ENCODE data around the gene ADAMTS19. TPM values are rescaled to one million over a fixed set of nuclear protein-coding genes. Genes with fewer than 3 reads are reported as not detected.

Gene ADAMTS19
- total RNA-seq, 2 donors from 2014 or later = 26.2 to 34.6 TPM

DNA sequence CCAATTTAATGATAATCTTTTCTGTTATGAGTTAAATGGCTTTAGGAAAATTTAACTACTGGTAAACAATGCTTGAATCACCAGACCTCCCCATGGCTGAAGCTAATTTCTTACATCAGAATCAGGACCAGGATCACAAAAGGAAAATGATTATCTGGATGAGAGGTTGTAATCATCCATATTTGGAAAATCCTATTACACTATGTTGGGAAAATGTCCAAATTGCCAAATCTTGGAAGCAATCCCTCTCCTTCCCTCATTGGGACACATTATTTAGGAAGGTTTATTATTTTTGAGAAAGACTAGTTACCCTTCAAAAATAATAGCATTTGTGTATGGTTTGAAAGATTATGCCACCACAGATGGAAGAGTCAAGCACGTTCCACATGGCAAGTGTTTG is 157.1 kb downstream of the ADAMTS19 start:
- Mint-ChIP-seq H3K36me3 (ENCODE audit: low read depth) (peaks cover 16% of the 10 kb centered on the region), H3K27me3 (ENCODE audit: insufficient read depth) (no peaks in the 10 kb centered on the region), H3K4me1 (peaks cover 10% of the 10 kb centered on the region), H3K9me3 (peaks cover 6% of the 10 kb centered on the region), H3K27ac (no peak overlapping the region), H3K4me3 (no peak overlapping the region)
- H3K9ac ChIP-seq (ENCODE audit: extremely low read depth, low read length, poor library complexity, severe bottlenecking) = no peak overlapping the region
- no peak overlapping the region for H3K4me3 ChIP-seq (ENCODE audit: low read length)
- H3K9me3 ChIP-seq (ENCODE audit: control insufficient read depth, low read length) = no peaks in the 10 kb centered on the region
- no peaks in the 10 kb centered on the region for H3K4me1 ChIP-seq (ENCODE audit: control insufficient read depth, insufficient read depth, low read length)
- H3K27me3 ChIP-seq (ENCODE audit: control insufficient read depth, insufficient read depth, low read length, poor library complexity, severe bottlenecking) = no peaks in the 10 kb centered on the region
- H3K27ac ChIP-seq (ENCODE audit: low read depth, low read length) = no peak overlapping the region
- H3K36me3 ChIP-seq (ENCODE audit: control insufficient read depth, insufficient read depth, low read length) = no peaks in the 10 kb centered on the region
- 96% methylated on average over 1 of the region's 1 CpG; no CpG with 5 or more reads in 1 of the 2 experiments for WGBS, 2 experiments (ENCODE audit: insufficient coverage in 1 of 2, insufficient read length in 1 of 2)
- TF ChIP-seq, protein P1, sequence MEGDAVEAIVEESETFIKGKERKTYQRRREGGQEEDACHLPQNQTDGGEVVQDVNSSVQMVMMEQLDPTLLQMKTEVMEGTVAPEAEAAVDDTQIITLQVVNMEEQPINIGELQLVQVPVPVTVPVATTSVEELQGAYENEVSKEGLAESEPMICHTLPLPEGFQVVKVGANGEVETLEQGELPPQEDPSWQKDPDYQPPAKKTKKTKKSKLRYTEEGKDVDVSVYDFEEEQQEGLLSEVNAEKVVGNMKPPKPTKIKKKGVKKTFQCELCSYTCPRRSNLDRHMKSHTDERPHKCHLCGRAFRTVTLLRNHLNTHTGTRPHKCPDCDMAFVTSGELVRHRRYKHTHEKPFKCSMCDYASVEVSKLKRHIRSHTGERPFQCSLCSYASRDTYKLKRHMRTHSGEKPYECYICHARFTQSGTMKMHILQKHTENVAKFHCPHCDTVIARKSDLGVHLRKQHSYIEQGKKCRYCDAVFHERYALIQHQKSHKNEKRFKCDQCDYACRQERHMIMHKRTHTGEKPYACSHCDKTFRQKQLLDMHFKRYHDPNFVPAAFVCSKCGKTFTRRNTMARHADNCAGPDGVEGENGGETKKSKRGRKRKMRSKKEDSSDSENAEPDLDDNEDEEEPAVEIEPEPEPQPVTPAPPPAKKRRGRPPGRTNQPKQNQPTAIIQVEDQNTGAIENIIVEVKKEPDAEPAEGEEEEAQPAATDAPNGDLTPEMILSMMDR (conservative IDR thresholded peaks at IDR 0.05) = no peak
- DNase-seq = no peak

DNA sequence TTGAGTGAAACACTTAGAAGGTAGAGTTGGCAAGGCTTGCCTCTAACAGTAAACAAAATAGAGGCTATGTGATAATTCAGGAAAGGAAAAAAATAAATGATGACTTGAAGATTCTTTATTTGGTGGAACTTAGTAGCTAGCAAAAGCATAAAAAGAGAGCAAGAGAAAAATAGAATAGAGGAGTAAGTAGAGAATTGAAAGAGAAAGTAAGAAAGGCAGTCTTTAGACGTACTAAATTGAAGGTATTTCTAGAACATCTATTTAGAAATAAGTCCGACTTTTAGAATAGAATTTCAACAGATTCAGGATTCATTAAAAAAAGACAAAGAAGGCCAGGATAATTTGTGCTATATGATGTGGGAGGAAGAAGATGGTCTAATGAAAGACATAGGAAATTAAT is 159.7 kb downstream of the ADAMTS19 start:
- no peaks in the 10 kb centered on the region for H3K9me3 Mint-ChIP-seq
- no peaks in the 10 kb centered on the region for H3K9me3 ChIP-seq (ENCODE audit: control insufficient read depth, low read length)
- no peak overlapping the region for H3K27ac ChIP-seq (ENCODE audit: low read depth, low read length)
- DNase-seq = no peak
- no peak overlapping the region for H3K27ac Mint-ChIP-seq
- H3K9ac ChIP-seq (ENCODE audit: extremely low read depth, low read length, poor library complexity, severe bottlenecking) = no peak overlapping the region
- peaks cover 16% of the 10 kb centered on the region for H3K36me3 Mint-ChIP-seq (ENCODE audit: low read depth)
- H3K36me3 ChIP-seq (ENCODE audit: control insufficient read depth, insufficient read depth, low read length) = no peaks in the 10 kb centered on the region
- TF ChIP-seq, protein P1 (conservative IDR thresholded peaks at IDR 0.05) = no peak
- no peak overlapping the region for H3K4me3 Mint-ChIP-seq
- H3K27me3 ChIP-seq (ENCODE audit: control insufficient read depth, insufficient read depth, low read length, poor library complexity, severe bottlenecking) = no peaks in the 10 kb centered on the region
- peaks cover 4% of the 10 kb centered on the region for H3K4me1 Mint-ChIP-seq
- H3K27me3 Mint-ChIP-seq (ENCODE audit: insufficient read depth) = no peaks in the 10 kb centered on the region
- H3K4me3 ChIP-seq (ENCODE audit: low read length) = no peak overlapping the region
- H3K4me1 ChIP-seq (ENCODE audit: control insufficient read depth, insufficient read depth, low read length) = no peaks in the 10 kb centered on the region
- WGBS, 2 experiments (ENCODE audit: insufficient coverage in 1 of 2, insufficient read length in 1 of 2) = 89% methylated on average over 2 of the region's 2 CpGs; no CpG with 5 or more reads in 1 of the 2 experiments

DNA sequence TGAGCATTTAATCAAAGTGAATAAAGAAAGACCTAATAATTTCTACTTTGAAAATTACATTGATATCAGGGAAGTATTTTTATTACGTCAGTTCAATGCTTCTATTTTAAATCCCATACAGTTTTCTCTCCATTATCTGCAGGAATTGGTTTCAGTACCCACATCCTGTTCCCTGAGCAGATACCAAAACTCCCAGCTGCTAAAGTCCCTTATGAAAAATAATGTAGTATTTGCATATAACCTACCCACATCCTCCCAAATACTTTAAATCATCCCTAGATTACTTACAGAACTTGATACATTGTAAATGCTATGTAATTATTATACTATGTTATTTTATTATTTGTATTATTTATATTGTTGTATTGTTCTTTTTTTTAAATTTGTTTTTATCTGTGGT is 162.4 kb downstream of the ADAMTS19 start:
- Histone ChIP-seq H3K9ac (ENCODE audit: extremely low read depth, low read length, poor library complexity, severe bottlenecking) (no peak overlapping the region), H3K4me3 (ENCODE audit: low read length) (no peak overlapping the region), H3K4me1 (ENCODE audit: control insufficient read depth, insufficient read depth, low read length) (no peaks in the 10 kb centered on the region), H3K27ac (ENCODE audit: low read depth, low read length) (no peak overlapping the region), H3K36me3 (ENCODE audit: control insufficient read depth, insufficient read depth, low read length) (no peaks in the 10 kb centered on the region), H3K9me3 (ENCODE audit: control insufficient read depth, low read length) (no peaks in the 10 kb centered on the region), H3K27me3 (ENCODE audit: control insufficient read depth, insufficient read depth, low read length, poor library complexity, severe bottlenecking) (no peaks in the 10 kb centered on the region)
- DNase-seq = no peak
- H3K27me3 Mint-ChIP-seq (ENCODE audit: insufficient read depth) = no peaks in the 10 kb centered on the region
- no peak overlapping the region for H3K4me3 Mint-ChIP-seq
- H3K27ac Mint-ChIP-seq = no peak overlapping the region
- 82% methylated on average over 1 of the region's 1 CpG; no CpG with 5 or more reads in 1 of the 2 experiments for WGBS, 2 experiments (ENCODE audit: insufficient coverage in 1 of 2, insufficient read length in 1 of 2)
- H3K9me3 Mint-ChIP-seq = no peaks in the 10 kb centered on the region
- TF ChIP-seq, protein P1 (conservative IDR thresholded peaks at IDR 0.05) = no peak
- peaks cover 31% of the 10 kb centered on the region for H3K36me3 Mint-ChIP-seq (ENCODE audit: low read depth)
- H3K4me1 Mint-ChIP-seq = no peaks in the 10 kb centered on the region

All from endodermal cell (in vitro differentiated cells).